PFSK-1 (cell line): ENCODE data around the gene STK33. TPM values are rescaled to one million over a fixed set of nuclear protein-coding genes. Genes with fewer than 3 reads are reported as not detected.

Experiments used
- FOXP2 ChIP-seq: optimal IDR thresholded peaks from 2 replicates; pipeline ENCODE3; 2011; ENCODE audit warnings: borderline replicate concordance, control low read depth, inconsistent platforms; ENCODE audit not compliant: insufficient read depth; ENCODE audit errors: extremely low read length, extremely low read depth
- POLR2AphosphoS5 ChIP-seq: IDR thresholded peaks from 2 replicates; pipeline ENCODE4 v1.6.1; 2012; ENCODE audit warnings: low read depth, mild to moderate bottlenecking, control low read depth, low read length, moderate library complexity
- REST ChIP-seq, 2 experiments: IDR thresholded peaks; 2 replicates each; pipeline versions ENCODE4 v1.6.1 to v1.8.0; 2011 to 2012; ENCODE audit warnings: low read depth in 2 of 2, low read length in 2 of 2, control low read depth in 1 of 2, inconsistent platforms in 1 of 2, mild to moderate bottlenecking in 1 of 2, moderate library complexity in 1 of 2; ENCODE audit not compliant: insufficient read depth in 1 of 2
- SIN3A ChIP-seq: IDR thresholded peaks from 2 replicates; pipeline ENCODE4 v1.6.1; 2012; ENCODE audit warnings: mild to moderate bottlenecking, low read length, moderate library complexity, borderline replicate concordance; ENCODE audit not compliant: insufficient read depth
- TAF1 ChIP-seq: IDR thresholded peaks from 2 replicates; pipeline ENCODE4 v1.6.1; 2012; ENCODE audit warnings: low read length, control low read depth, borderline replicate concordance; ENCODE audit not compliant: insufficient read depth
- polyA plus RNA-seq: library from polyadenylated mRNA; unstranded; fragments of >200 nt; gene quantifications from one replicate; pipeline ENCODE4 v1.2.1, GENCODE V29; 2012; ENCODE audit warnings: low read depth, missing spikeins; ENCODE audit not compliant: insufficient read length

Gene STK33
- not detected for polyA plus RNA-seq

GRCh38 chr11:8593935-8594909 is at the start of gene STK33:
STK33 (minus strand) TSS chr11:8594228; CDS start chr11:8474905, 119,323 bp downstream.
- TF ChIP-seq FOXP2 = no peak
- no peak for TF ChIP-seq TAF1
- no peak for TF ChIP-seq SIN3A
- TF ChIP-seq REST (IDR thresholded peaks at IDR 0.05; ENCODE audit: insufficient read depth in 1 of 2, low read depth in 2 of 2, low read length in 2 of 2) = no peak
- no peak for TF ChIP-seq POLR2AphosphoS5

- TF ChIP-seq POLR2AphosphoS5 (no peak), SIN3A (no peak), FOXP2 (no peak), REST (IDR thresholded peaks at IDR 0.05; ENCODE audit: insufficient read depth in 1 of 2, low read depth in 2 of 2, low read length in 2 of 2) (no peak)
Observed at GRCh38 chr11:8642196-8642841, 48.3 kb upstream of the STK33 start.

- TF ChIP-seq SIN3A = no peak
- no peak for TF ChIP-seq POLR2AphosphoS5
- TF ChIP-seq TAF1 = no peak
- TF ChIP-seq FOXP2 = no peak
- TF ChIP-seq REST (IDR thresholded peaks at IDR 0.05; ENCODE audit: insufficient read depth in 1 of 2, low read depth in 2 of 2, low read length in 2 of 2) = no peak
Observed at GRCh38 chr11:8641332-8641731, 47.3 kb upstream of the STK33 start.

GRCh38 chr11:8640267-8640906 is 46.4 kb upstream of the STK33 start:
- TF ChIP-seq POLR2AphosphoS5 (no peak), FOXP2 (no peak), TAF1 (no peak), REST (IDR thresholded peaks at IDR 0.05; ENCODE audit: insufficient read depth in 1 of 2, low read depth in 2 of 2, low read length in 2 of 2) (no peak)
